ENCODE data around the gene HYDIN. TPM values are rescaled to one million over a fixed set of nuclear protein-coding genes. Genes with fewer than 3 reads are reported as not detected.
A peak's percentile ranks its signal among the peaks of the same experiment; 100 is the strongest.

The HYDIN gene
- total and polyA plus RNA-seq, 8 donors: 2.1 to 6.6 (median 3.9) TPM

GRCh38 chr16:71216714-71217113 is 13.8 kb downstream of the HYDIN start:
- intact Hi-C loops (cut with DNase I): no loop called here
- Histone ChIP-seq H3K9me3 (no peaks in the 10 kb centered on the region), H3K27ac (no peak overlapping the region), H3K4me1 (no peaks in the 10 kb centered on the region), H3K36me3 (no peaks in the 10 kb centered on the region), H3K27me3 (peaks cover 0 to 4% (median 0%) of the 10 kb centered on the region in 4 donors), H3K4me3 (no peak overlapping the region)
- TF ChIP-seq CTCF (IDR thresholded peaks at IDR 0.05): no peak
- DNase-seq (no peak), FAIRE-seq (no peak), ATAC-seq (no peak)
- 70 to 92% methylated on average over 3 of the region's 3 CpGs for WGBS, 2 donors

DNA sequence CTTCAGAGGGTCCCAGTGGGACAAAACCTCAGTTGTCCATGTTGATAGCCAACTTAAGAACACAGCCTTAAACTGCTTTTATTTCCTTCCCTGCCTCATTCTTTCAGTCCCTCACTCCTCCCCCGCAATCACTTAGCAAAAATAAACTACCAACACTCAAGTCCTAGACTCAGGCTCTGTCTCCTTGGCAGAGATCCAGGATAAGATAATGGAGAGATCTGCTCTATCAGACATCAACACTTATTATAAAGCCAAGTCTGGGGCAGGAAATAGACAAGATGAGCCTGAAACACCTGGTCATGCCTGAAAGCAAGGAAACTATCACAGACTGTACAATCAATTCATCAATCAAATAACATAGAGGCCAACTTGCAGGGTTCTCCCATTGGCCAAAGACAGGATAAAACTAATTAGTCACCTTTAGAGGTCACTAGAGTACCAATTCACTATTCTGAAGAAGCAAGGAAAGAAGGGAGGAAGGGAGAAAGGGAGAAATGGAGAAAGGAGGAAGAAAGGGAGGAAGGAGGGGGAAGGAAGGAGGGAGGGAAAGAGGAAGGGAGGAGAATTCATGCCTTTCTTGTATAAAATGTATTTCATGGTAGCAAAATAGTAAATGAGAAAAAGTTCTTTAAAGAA is 15.7 kb downstream of the HYDIN start:
- H3K27ac ChIP-seq: no peak overlapping the region
- no peak for TF ChIP-seq CTCF (IDR thresholded peaks at IDR 0.05)
- H3K27me3 ChIP-seq: no peaks in the 10 kb centered on the region
- no peaks in the 10 kb centered on the region for H3K36me3 ChIP-seq
- no peak overlapping the region for H3K4me3 ChIP-seq
- ATAC-seq (no peak), FAIRE-seq (no peak), DNase-seq (no peak)
- no peaks in the 10 kb centered on the region for H3K9me3 ChIP-seq
- 49 to 50% methylated on average over 1 of the region's 1 CpG for WGBS, 2 donors
- H3K4me1 ChIP-seq: no peaks in the 10 kb centered on the region
- intact Hi-C loops (cut with DNase I): no loop called here

- no peaks in the 10 kb centered on the region for H3K36me3 ChIP-seq
- peaks cover 0 to 5% (median 4%) of the 10 kb centered on the region in 3 donors for H3K4me1 ChIP-seq
- H3K9me3 ChIP-seq: no peaks in the 10 kb centered on the region
- intact Hi-C loops (cut with DNase I): no loop called here
- H3K27ac ChIP-seq: peak overlapping the region in 1 of 4 donors; percentile 39
- 31 to 33% methylated on average over 3 of the region's 3 CpGs for WGBS, 2 donors
- no peak overlapping the region for H3K4me3 ChIP-seq
- FAIRE-seq (no peak), DNase-seq (peak; percentile 29 to 56 (median 34)), ATAC-seq (peak; percentile 45 to 93 (median 74))
- H3K27me3 ChIP-seq: no peaks in the 10 kb centered on the region
- no peak for TF ChIP-seq CTCF (IDR thresholded peaks at IDR 0.05)
Observed at GRCh38 chr16:71205482-71206131, 24.9 kb downstream of the HYDIN start.

DNA sequence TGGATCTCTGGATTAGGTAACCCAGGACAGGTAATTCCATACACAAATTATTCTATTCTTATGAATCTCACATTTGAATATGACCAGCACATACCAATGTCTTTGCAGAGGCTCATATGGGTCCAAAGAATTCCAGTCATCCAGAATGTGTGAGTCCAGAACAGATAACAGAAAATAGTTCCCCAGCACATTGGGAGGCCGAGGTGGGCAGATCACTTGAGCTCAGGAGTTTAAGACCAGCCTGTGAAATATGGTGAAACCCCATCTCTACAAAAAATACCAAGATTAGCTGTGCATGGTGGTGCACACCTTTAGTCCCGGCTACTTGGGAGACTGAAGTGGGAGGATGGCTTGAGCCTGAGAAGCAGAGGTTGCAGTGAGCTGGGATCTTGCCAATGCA is 26.9 kb downstream of the HYDIN start:
- FAIRE-seq: no peak
- intact Hi-C loops (cut with DNase I): no loop called here

More for the DNA sequence above, 26.9 kb downstream of the HYDIN start:
- ATAC-seq (no peak), DNase-seq (no peak)
- Histone ChIP-seq H3K27me3 (no peaks in the 10 kb centered on the region), H3K27ac (no peak overlapping the region), H3K4me1 (peaks cover 0 to 5% (median 4%) of the 10 kb centered on the region in 3 donors), H3K4me3 (no peak overlapping the region), H3K9me3 (no peaks in the 10 kb centered on the region), H3K36me3 (no peaks in the 10 kb centered on the region)
- WGBS, 2 donors: 88 to 89% methylated on average over 2 of the region's 2 CpGs
- TF ChIP-seq CTCF (IDR thresholded peaks at IDR 0.05): no peak
